HG02642 (cell line): ENCODE results near the gene NRXN3.

Source experiments
- ATAC-seq: cut with Tn5 transposase; IDR thresholded peaks from one replicate; pipeline ENCODE4 v1.9.1; 2021; ENCODE audit warnings: mild to moderate bottlenecking; ENCODE audit not compliant: unreplicated experiment, poor library complexity

NRXN3 gene

DNA sequence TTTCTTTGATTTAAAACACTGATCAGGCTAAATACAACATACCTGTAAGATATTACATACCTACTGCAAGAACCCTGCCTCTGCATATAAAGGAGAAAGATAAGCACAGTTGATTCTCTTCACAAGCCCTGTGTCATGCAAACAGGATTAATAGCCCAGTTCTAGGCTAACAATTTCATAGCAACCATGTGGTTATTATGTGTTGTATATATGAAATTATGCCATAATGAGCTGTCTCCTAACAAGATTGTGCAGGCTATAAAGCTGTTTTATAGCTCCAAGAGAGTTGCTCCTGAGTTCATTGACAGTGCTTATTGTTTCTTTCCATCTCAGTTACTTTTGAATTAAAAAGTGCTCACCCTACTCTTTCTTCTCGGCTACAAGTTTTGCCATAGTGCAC, 1431.9 kb downstream of the NRXN3 start:
- ATAC-seq, result no peak

DNA sequence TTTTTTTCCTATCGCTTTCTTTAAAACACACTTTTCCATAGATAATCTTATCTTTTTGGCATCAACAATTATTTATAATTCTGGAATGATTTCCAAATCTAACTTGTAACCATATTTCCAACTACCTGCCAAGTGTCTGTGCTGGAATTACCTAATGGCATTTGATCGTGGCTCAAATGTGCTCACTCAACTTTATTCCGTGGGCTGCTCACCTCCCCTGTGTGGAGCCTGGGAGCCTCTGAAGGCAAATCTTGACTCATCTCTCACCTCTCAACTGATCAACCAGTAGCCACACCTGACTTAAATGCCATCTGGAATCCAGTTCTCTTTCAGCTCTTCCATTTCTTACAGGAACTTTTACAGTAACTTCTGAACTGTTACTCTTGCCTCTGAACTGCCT, 1432.6 kb downstream of the NRXN3 start:
- no peak for ATAC-seq

DNA sequence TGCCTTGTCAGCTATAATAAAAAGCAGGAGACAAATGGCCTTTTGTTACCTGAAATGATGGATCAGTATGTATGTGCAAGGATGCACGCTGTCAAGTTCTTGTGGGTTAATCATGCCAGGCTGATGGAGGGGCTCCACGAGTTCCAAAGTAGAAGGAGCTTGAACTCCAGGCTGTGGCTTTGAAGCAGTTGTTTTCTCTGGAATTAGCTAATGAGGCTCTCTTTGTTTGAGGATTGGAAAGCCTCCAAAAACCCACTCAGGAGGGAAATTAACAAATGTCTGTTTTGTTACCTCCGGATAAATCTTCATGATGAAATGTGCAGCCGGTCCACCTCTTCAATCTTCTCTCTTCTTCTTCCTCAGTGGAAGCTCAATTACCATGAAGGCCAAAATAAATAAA, 1435.7 kb downstream of the NRXN3 start:
- no peak for ATAC-seq

DNA sequence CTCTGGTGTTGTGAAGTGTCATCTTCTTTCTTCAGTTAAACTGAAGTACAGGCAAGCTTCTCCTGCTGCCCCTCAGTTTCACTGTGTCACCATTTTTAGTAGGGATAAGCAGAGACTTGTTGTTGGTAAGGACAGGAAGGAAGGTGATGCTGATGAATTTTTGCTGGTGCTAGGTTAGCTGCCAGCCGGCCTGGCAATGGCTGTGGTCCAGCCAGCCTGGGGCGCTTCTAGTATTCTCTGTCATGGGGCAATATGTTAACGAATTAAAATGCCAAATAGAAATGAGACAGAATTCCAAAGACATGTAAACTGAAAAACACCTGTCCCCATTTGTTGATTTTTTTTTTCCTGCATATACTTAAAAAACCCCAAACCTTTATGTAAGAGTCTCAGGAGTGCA, 1438.3 kb downstream of the NRXN3 start:
- ATAC-seq, result no peak

DNA sequence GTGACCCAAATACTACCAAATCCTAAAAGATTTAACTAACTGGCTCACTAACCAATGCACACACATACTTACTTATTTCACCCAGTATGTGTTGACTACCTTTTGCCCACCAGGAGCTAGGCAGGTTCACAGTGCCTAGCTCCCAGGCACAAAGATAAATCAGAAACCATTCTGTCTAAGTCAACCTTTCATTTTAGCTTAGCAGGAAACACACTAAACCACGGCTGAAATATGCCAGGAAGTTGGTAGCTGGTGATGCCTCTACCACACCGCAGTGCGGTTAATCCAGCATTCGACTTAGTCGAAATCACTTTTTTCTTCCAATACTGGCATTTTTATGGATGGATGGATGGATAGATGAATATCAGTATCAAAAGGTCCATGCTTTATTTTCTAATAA, 1443.5 kb downstream of the NRXN3 start:
- ATAC-seq, result no peak

DNA sequence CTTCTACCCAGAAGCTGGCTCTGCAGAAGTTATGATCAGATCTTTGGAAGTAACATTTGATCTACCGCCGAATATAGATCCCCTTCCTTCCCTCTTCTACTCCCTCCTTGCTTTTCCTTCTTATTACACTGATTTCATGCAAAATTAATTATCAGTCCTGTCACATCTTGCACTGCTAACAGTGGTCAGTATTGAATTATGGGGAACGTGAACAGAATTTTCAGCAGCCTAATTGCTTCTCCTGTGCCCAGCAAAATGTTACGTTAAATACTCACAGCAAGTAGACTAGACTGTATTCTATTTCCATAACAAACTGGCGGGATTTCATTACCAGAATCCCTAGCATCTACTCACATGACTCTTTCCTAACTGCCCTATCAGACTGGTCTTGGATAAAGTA, 1444.3 kb downstream of the NRXN3 start:
- no peak for ATAC-seq

DNA sequence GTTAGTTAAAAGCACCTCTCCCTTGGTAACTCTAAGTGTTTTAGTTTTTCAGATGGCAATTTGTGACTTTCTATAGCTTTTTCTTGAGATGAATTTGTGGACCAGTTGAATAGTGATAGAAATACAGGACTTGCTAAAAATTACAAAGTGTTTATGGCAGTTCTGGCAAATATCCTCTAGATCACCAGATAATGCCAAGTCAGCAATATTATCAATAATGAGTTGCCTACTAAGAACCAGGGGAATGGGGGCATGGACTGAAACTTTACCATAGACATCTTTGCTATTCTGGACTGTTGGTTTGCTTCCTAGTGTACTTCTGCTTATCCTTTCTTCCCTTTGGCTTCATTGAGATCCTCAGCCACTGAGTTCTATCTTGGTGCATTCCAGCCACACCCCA, 1456.9 kb downstream of the NRXN3 start:
- no peak for ATAC-seq

DNA sequence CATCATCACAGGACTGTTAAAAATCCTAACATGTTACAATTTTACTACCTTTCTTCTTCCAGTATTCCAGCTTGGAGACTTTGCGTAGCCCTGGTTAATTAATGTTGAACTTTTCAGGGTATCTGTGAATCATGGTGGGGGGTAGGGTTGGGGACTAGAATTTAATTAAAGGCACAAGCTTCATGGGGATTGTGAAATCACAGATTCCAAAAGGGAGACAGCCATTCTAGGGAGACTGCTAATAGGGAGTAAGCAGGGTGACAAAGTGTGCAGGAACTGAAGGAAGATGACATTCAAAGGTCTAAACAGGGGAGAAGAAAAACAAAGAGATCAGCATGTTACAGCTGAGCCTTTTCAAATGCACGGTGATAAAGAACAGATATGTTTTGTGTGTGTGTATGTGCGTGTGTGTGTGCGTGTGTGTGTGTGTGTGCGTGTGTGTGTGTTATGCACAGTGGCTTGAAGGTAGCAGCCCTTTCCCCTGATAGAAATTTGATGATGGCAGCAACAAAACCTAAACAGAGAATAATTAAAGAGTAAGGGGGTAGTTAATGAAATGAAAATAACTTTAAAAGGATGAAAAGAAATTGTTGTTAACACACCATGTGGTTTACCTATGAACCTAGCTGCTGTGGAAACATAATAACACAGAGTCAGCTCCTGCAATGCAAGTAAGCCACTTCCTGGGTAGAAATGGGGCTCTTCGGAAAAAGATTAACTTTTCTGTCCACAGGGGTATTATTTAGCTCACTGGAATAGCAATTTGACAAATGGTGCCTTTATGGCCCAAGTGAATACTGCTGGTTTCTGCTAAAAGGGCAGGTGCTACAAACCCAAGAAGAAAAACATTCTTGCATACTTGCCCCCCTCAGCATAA, 1459.5 kb downstream of the NRXN3 start:
- ATAC-seq, result no peak

DNA sequence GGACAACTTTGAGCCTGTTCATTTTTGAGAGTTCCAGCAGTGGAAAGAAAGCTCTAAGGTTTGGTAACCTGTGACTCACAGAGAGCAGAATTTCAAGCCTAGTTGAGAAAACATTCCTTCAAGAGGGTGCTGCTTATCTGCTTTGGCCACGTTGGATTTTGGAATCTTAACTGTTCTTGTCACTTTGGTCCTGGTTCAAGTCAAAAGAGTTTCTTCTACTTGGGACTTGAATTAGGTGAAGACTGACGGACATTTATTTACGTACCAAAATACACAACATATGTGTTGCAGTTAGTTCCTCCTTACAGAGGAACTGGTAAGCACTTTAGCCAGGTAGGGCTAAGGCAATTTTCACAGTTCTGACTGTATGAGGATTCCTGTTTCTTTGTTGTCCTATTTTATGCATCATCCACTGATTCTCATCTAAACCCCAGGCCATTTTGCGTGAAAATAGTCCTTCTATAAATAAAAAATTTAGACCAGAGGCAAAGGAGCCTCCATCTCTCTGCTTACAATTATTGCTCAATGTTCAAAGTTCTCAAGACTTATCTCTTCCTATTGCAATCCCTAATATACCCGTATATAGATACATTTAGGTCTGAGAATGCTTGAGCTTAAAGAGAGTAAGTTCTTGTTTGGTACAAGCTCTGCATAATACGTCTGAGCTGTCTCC, 1460.3 kb downstream of the NRXN3 start:
- ATAC-seq, result no peak

DNA sequence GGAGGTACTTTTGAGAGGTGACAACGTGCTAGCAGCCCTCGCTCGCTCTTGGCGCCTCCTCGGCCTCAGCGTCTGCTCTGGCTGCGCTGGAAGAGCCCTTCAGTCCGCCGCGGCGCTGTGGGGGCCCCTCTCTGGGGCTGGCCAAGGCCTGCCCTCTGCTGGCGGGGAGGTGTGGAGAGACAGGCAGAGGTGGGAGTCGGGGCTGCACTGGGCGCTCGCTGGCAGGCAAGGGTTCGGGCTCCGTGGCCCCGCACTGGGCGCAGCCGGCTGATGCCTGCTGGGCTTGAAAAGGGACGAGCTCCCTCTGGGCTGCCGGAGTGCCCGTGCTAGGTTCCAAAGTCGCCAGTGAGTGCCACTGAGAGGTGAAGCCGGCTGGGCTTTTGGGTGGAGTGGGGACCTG, 1461.1 kb downstream of the NRXN3 start:
- no peak for ATAC-seq

DNA sequence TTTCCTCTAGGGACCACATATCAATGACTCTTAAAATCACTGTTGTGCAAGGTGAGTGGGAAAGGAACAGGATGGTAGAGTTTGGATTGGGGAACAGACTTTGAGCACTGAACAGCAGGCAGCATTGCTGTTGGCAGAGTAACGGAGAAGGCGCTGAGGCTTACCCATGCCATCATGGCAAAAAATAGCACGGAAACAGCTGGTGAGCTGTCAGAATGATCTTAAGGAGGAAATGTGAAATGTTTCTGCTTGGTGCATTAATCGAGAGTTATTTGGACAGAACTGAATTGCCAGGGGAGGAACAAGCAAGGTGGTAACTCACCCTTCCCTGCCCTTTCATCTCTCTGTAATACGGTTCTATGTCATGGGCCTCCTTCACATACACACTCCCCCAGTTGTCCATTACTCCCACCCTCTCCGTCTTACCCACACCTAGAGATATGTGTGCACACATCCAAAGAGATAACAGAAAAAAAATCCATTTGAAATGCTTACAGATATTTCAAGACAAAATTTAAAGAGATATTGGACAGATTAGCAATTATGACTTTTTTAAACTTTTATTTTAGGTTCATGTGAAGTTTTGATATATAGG, 1468.6 kb downstream of the NRXN3 start:
- ATAC-seq, result no peak

DNA sequence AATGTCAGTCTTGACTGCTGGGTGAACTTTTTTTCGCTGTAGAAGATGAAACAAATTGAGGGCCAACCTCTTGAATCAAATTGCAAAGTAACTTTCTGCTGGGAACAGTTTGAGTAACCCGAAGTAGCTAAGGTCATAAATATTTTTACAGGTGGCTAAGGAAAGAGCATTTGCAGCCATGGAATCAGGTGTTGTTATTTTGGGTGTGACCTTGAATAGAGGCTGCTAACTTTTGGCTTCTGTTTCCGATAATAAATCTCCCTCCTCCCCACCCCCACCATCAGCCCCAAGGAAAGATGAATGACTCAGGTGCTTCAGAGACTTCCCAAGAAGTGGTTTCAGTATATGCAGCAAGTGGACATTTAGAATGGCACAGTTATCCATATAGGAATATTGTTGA, 1469.4 kb downstream of the NRXN3 start:
- ATAC-seq, result no peak

DNA sequence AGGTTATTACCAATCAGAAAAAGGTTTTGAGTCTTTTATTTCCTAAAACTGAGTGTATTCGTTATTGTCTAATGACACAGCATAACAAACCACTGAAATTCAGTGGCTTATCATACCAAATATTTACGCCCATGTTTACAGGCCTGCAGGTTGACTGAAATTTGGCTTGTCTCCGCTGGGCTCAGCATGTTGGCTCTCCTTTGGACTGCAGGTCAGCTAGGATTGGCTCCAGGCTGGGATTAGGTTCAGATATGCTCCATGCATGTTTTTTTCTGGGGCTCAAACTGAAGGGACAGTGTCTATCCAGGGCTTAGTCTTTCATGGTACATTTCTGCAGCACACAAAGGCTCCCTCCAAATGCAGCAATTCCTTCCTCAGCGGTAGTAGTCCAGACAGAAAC, 1471.2 kb downstream of the NRXN3 start:
- ATAC-seq, result no peak

DNA sequence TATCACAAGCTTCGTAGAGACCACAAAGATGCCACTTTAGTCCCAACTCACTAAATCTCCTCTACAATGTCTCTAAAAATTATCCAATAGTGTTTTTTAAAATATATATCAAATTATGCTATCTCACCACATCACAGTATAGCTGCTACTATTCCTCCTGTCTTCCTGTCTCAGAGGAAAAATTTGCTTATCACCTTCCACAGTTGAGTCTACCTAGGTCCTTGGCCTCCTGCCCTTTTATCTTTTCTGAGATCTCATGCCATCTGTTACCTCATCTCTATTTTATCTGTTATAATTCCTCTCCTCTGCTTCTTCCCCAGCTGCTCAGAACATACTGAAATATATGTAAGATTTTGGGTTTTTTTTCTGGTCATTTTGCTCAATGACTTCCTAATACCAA, 1473.0 kb downstream of the NRXN3 start:
- no peak for ATAC-seq

DNA sequence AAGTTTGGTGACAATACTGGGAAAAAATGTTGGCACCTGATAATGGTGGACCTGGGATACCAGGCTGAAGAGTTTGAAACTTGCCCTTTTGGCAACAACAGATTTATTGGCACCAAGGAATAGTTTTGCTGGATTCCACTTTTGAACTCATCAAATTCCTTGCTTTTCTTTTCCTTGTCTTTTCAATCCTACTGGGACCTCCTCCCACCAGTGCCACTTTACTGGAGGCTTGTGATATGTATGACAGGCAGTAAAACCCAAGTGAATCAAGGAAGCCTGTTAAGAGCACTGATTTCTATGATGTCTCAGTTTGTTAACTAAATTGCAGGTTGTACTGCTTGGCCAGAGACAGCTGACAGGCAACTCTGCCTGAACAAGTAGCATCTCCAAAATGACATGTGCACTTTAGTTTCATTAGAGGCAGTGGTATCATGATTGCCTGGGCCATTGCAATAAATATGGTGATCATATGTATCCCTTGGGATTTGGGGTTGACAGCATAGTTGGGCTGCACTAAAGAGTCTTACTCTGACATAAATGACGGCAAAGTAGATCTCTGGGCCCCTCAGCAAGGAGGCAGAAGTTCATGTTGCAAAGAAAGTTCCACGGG, 1475.7 kb downstream of the NRXN3 start:
- no peak for ATAC-seq

DNA sequence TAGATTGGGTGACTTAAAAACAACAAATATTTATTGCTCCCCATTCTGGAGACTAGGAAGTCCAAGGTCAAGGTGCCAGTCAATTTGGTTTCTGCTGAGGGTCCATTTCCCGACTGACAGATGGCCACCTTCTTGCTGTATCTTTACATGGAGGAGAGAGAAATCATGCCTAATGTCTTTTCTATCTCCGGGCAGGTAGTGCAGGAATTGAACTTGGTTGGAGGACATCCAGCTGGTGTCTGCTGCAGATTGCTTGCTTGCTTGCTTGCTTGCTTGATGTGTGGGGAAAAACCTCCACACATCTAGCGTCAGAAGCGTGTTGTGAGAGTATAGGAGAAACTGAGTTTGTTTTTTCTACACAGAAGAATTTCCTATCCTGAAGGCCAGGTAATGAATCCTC, 1479.7 kb downstream of the NRXN3 start:
- no peak for ATAC-seq

DNA sequence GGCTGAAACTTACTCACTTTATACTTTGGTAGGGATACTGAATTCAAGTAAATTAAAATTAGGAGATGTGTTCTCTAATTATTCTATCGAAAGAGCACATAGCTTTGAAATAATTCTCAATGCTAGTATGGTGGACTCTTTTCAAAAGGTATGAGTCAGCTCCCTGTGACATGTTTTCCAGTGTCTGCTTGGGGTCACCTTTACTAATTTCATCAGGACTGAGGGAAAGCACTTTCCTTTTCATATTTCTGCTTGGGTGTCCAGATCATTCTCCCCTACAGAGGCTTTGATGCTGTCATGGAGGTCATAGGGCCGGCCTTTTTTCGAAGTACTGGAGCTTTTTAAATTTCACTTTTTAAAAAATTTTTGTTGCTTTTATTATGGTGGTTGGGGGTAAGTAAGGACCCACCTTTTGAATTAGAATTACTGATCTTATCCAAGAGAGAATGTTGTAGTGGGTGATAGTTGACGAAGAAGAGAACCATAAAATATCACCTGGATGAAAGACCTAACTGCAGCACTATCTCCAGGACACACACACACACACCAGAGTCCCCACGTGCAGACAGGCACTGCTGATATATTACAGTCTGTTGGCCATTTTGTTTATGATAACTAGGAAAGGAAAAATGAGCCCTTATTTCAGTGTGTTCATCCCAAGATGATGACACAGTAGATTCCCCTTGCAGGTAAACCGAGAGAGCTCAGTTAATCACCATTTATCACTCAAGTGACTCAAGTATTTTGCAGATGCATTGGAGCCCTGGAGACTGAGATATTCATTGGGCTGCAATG, 1482.5 kb downstream of the NRXN3 start:
- ATAC-seq, result no peak

DNA sequence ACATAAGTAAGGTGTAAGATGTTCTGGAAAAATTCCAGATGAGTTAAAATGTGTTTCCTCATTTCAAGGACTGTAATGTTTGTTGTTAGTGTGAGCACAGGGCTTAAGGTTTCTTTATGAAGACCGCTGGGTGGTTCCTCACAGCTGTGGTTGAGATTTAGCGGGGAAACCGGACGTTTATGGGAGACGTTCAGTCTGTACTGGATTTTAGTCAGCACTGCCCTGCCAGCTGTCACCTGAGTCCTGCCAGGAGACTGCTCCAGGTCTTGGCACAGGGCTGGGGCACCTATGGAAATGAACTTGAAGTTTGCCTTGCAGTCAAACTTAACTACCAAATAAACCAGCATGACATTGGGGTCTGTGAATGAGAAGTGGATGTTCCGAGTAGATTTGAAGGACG, 1485.9 kb downstream of the NRXN3 start:
- no peak for ATAC-seq

DNA sequence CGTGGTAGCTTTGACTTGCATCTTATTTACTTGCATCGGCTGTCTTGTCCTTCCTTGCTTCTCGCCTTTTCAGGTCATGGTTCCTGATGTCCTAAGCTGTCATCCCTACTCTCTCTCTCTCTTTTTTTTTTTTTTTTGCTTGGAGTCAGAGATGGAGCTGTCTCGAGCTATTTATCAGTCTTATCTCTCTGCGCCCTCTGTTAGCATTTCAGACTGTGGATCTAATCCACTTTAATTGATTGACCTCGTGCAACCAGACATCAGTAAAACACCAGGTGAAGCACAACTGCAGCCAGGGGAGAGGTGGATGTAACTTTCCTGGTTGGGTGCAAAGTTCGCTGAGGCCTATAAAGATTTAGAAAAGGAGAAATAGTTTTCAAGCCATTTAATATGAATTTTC, 1486.3 kb downstream of the NRXN3 start:
- no peak for ATAC-seq

DNA sequence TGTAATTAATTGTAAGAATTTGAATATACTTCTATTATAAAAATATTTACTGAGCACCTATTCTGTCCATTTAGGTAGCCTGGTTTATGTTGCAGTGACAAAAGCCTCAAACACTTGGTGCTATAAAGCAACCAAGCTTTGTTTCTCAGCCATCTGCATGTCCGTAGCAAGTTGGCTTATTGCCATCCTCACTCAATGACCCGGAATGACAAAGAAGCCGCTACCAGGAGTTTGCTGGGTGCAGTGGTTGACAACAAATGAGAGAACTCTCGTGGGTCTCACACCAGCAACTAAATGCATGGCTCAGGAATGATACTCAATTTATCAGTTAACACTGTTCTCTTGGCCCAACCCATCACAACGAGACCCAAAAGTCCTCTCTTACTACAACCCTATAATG, 1488.0 kb downstream of the NRXN3 start:
- no peak for ATAC-seq
